ENCODE data around the gene CD248.

The CD248 gene

GRCh38 chr11:66347425-66348276 lies 30.8 kb upstream of the CD248 start, which contains the start of gene B4GAT1:
B4GAT1 (minus strand) TSS chr11:66347629; CDS start chr11:66347545, 84 bp downstream.
- H3K4me3 ChIP-seq (replicated peaks in 1 of 2; ENCODE audit: low read depth in 2 of 2, low read length in 2 of 2): peak within 1 kb of the TSS; percentile 90 to 91
- no peak for TF ChIP-seq CTCF (IDR thresholded peaks at IDR 0.05; ENCODE audit: low read depth, low read length)
- DNase-seq (ENCODE audit: low read depth in 2 of 2): peak; percentile 93 to 95

- H3K4me3 ChIP-seq (replicated peaks in 1 of 2; ENCODE audit: low read depth in 2 of 2, low read length in 2 of 2): peak overlapping the region; percentile 90 to 91
- DNase-seq (ENCODE audit: low read depth in 2 of 2): no peak
- no peak for TF ChIP-seq CTCF (IDR thresholded peaks at IDR 0.05; ENCODE audit: low read depth, low read length)
Measured at GRCh38 chr11:66346476-66347424, 29.9 kb upstream of the CD248 start.

- H3K4me3 ChIP-seq (replicated peaks in 1 of 2; ENCODE audit: low read depth in 2 of 2, low read length in 2 of 2): peak overlapping the region; percentile 94 to 97
- no peak for TF ChIP-seq CTCF (IDR thresholded peaks at IDR 0.05; ENCODE audit: low read depth, low read length)
- no peak for DNase-seq (ENCODE audit: low read depth in 2 of 2)
Measured at GRCh38 chr11:66345316-66345649, 28.4 kb upstream of the CD248 start.

- DNase-seq (ENCODE audit: low read depth in 2 of 2): peak; percentile 97 to 98
- peak; percentile 23 for TF ChIP-seq CTCF (IDR thresholded peaks at IDR 0.05; ENCODE audit: low read depth, low read length)
- H3K4me3 ChIP-seq (replicated peaks in 1 of 2; ENCODE audit: low read depth in 2 of 2, low read length in 2 of 2): peak within 1 kb of the TSS; percentile 94 to 97
Measured at GRCh38 chr11:66344550-66345315, 27.9 kb upstream of the CD248 start, which contains the start of gene BRMS1. BRMS1 (minus strand) TSS chr11:66345104; CDS start chr11:66342234, 2,870 bp downstream.

- no peak overlapping the region for H3K4me3 ChIP-seq (replicated peaks in 1 of 2; ENCODE audit: low read depth in 2 of 2, low read length in 2 of 2)
- TF ChIP-seq CTCF (IDR thresholded peaks at IDR 0.05; ENCODE audit: low read depth, low read length): no peak
- DNase-seq (ENCODE audit: low read depth in 2 of 2): no peak
Measured at GRCh38 chr11:66343176-66343575, 26.3 kb upstream of the CD248 start.

- TF ChIP-seq CTCF (IDR thresholded peaks at IDR 0.05; ENCODE audit: low read depth, low read length): no peak
- H3K4me3 ChIP-seq (replicated peaks in 1 of 2; ENCODE audit: low read depth in 2 of 2, low read length in 2 of 2): no peak overlapping the region
- no peak for DNase-seq (ENCODE audit: low read depth in 2 of 2)
Measured at GRCh38 chr11:66341502-66342126, 24.8 kb upstream of the CD248 start.

Measured in cardiac fibroblast (primary cell).